CD4-positive, alpha-beta T cell treated with Interleukin-12 subunit alpha and Interleukin-12 subunit beta, for 1 hour (primary cell): ENCODE data around the gene MIGA1.
"Not testable (repeated sequence)": the region's sequence is repeated elsewhere in the genome, so short reads cannot be mapped to it uniquely, and the experiment has no call there.

Source experiments
- DNase-seq: peaks from one replicate; pipeline ENCODE4 v3.0.0-alpha.2; 2020

The MIGA1 gene

GRCh38 chr1:77779529-77780281, at the start of gene MIGA1:
TSS of gene MIGA1 (plus strand) at chr1:77779649. CDS start at chr1:77783253, 3,604 bp downstream.
- DNase-seq, result peak; percentile 93

GRCh38 chr1:77732090-77732489, 47.4 kb upstream of the MIGA1 start:
- no peak for DNase-seq

DNA sequence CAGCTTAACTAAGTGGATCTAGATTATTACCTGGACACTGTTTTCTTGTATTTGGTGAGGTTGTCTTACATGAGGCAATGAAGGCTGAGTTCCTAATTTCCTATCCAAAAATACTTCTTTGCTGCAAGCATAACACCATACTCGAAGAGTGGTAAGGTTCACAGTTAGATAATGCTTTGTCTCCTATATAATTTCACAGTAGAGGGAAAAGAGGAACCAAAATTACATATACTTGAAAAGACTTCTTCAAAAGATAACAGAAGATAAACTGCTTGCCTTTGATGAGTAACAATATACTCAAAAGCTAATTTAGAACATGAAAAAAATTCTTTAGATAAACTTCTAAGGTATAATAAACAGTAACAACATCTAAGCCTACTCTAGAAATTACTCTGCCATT, 40.2 kb upstream of the MIGA1 start:
- DNase-seq, result no peak

DNA sequence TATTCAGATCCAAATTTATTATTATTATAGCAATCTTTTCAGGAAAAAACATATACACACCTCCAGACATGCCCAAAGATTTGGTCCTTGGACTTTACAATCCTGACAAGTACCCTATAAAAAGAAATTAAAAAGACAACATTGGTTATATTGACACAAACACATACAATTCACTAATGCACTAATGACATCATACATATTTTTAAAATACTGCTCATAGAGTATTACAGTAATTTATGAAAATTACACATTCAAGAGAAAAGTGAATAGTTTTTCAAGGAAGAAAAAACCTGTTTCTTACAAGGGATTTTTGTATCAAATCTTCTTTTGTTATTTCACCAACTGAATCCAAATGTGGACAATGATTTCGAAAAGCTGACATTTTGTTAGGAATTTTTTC, 38.1 kb upstream of the MIGA1 start:
- no peak for DNase-seq

GRCh38 chr1:77742011-77742555, 37.4 kb upstream of the MIGA1 start:
- no peak for DNase-seq

- DNase-seq, result no peak
These were observed 34.9 kb upstream of the MIGA1 start for GRCh38 chr1:77744576-77744975.

DNA sequence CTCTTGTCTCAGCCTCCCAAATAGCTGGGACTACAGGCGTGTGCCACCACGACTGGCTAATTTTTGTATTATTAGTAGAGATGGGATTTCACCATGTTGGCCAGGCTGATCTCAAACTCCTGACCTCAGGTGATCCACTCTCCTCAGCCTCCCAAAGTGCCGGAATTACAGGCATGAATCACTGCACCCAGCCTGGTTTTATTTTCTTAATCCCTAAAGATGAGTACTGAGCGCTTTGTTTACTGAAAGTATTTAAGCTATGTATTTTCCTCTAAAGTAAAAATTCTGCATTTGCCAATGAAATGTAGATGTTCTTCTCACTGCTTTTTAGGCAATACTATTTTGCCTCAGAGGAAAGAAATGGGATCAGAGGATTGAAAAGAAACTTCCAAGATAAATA, 30.0 kb upstream of the MIGA1 start:
- not testable (repeated sequence) for DNase-seq

GRCh38 chr1:77756052-77756754, 23.2 kb upstream of the MIGA1 start:
- no peak for DNase-seq

GRCh38 chr1:77757066-77757584, 22.3 kb upstream of the MIGA1 start:
- DNase-seq, result no peak

GRCh38 chr1:77757603-77758002, 21.8 kb upstream of the MIGA1 start:
- DNase-seq, result no peak

DNA sequence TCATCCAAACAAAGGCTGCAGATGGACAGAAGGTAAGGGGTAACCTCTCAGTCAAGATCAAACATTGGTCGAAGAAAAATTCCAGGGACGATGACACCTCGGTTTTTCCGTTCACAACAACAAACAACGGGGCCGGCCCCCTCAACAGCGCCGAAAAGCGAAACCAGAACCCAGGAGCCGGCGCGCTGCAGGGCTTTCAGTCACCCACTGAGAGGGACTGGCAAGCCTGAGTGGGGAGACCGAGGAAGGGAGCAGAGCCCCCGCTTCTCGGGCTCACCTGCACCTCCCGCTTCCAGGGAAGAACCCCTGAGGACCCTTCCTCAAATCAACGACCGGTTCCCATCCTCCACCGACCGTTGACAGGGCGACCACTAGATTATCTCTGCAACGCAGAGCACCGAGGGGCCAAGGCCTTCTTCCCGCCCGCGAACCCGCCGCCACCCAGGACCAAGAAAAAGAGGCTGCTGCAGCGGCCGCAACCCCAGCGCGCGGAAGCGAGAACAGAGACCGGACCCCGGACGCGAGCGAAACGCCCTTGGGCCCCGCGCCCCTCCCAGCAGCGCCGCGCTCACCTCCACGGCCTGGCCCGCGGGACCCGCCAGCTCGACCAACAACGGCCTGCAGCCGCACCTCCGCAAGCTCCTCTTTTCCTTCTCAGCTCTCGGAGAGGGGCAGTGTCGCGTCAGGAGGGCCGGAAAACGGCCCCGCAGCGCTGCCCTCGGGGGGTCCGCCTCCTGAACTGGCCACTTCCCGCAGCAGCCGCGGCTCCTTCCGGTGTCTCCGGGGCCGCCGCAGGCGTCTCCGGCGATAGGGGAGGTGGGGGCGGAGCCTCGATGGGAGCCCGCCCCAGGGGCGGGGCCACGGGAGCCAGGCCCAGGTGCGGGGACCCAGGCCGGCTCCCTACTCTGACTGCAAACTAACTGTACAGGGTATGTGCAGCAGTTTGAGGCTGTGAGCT, 20.1 kb upstream of the MIGA1 start, which contains the start of gene USP33:
TSS of gene USP33 (minus strand) at position 782 of the 958 bp plus-strand sequence. CDS start 18,155 bp downstream, outside the sequence.
- peak; percentile 91 for DNase-seq

GRCh38 chr1:77762072-77762476, 17.4 kb upstream of the MIGA1 start:
- DNase-seq, result no peak

DNA sequence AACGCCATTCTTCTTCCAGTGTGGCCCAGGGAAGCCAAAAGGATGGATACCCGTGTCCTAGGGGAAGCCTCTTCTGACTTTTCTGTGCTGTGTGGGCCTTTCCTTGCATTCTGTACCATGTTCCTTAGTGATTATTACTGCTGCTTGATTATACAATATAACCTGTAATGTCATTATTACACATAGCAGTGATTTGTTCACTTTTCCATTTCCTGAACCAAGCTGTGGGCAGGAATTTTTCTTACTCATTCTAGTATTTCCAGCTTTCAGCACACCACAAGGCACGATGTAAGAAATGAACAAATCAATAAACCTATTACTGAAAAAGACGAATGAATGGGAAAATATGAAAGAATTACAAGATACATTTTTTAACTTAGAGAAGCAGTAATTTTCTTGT, 11.4 kb upstream of the MIGA1 start:
- no peak for DNase-seq

DNA sequence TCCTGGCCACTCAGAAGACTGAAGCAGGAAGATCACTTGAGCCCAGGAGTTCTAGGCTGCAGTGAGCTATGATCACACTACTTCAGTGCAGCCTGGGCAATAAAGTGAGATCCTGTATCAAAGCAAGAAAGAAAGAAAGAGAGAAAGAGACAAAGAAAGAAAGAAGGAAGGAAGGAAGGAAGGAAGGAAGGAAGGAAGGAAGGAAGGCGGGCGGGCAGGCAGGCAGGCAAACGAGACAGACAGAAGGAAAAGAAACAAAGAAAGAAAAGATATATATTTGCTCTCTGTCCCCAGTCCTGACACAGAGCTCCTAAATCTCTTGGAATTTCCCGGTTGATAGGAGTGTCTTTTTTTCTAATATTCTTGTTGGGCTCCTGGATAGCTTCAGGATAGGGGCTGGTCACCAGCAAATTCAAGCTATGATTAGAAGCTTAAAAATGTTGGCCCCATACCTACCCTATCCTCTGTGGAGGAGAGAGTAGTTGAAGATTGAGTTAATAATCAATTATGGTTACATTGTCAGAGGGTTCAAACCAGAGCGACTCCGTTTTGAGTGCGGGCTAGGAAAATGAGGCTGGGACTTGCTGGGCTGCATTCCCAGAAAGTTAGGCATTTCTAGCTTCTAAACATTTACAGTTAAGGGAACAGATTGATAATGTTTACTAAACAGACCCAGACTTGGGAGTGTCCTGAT, 3.3 kb upstream of the MIGA1 start:
- DNase-seq, result no peak

DNA sequence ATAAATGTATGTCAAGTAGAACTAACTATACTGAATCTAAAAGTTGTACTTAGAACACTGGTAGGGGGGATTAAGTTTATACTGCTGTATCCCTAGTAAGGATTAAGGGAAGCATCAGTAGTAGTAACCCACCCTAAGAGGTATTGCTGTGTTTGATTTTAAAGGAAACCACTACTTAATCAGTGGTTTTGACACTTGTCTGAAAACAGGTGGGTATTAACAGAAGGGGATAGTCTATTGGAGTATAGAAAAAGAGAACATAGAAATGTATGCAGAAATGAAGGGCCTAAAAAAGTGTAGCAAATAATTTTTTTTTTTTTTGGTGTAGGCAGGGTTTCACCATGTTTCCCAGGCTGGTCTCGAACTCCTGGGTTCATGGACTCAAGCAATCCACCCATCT, 2.2 kb downstream of the MIGA1 start:
- DNase-seq, result no peak

- DNase-seq, result no peak
These were observed 3.7 kb downstream of the MIGA1 start for GRCh38 chr1:77783141-77783540.

GRCh38 chr1:77786093-77786741, 6.8 kb downstream of the MIGA1 start:
- DNase-seq, result not testable (repeated sequence)

DNA sequence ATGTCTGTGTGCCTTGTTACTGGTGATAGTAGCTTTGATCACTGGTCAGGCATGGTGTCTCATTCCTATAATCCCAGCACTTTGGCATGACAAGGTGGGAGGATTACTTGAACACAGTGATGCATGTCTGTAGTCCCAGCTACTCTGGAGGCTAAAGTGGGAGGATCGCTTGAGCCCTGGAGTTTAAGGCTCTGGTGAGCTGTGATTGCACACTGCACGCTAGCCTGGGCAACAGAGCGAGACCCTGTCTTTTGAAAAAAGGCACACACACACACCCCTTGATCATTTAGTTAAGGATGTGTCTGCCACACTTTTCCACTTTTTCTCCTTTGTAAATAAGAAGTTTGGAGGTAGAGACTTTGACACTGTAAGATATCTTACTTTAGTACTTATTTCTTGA, 15.1 kb downstream of the MIGA1 start:
- no peak for DNase-seq

- no peak for DNase-seq
These were observed 17.4 kb downstream of the MIGA1 start for GRCh38 chr1:77796695-77797405.

DNA sequence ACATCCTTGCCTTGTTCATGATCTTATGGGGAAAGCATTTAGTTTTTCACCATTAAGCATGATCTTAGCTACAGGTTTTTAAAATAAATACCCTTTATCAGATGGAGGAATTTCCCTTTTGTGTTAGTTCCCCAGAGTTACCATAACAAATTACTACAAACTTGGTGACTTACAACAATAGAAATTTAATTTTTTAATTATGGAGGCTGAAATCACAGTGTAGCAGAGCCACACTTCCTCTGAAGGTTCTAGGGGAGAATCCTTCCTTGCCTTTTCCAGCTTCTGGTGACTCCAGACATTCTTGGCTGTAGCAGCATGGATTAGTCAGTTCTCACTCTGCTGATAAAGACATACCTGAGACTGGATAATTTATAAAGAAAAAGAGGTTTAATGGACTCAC, 18.5 kb downstream of the MIGA1 start:
- no peak for DNase-seq

- no peak for DNase-seq
These were observed 22.6 kb downstream of the MIGA1 start for GRCh38 chr1:77802026-77802425.
